ENCODE measurements around the gene SDC1. TPM values are rescaled to one million over a fixed set of nuclear protein-coding genes. Genes with fewer than 3 reads are reported as not detected.

The SDC1 gene
- total RNA-seq, 3 donors from 2014 or later = 0.33 to 0.73 (median 0.66) TPM

DNA sequence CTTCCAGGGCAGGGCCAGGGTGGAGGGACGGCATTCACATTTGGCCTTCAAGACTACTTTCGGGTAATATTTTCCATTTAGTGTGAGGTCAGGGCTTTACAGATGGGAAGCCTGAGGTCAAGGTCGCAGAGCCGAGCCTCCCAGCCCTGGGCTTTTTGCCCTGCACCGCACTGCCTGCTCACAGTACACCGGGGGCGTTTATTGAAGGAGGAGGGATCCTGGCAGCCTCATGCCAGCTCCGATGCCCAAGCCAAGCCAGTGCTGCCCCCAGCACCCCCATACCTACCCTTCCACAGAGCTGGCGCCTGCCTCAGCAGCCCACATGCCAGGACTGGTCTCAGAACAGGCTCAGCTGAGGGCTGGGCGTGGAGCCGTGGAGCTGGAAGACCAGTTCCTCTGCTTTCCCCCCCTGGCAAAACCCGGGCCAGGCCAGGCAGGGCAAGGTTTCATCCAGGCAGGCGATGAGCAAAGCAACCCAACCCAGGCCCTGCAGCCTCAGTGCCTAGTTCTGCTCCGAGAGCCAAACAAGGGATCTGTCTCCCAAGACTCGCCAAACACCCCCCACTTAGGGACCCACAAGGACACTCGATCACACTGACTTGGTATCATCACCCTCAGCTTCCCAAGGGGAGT is 11.9 kb downstream of the SDC1 start:
- Mint-ChIP-seq H3K36me3 (ENCODE audit: insufficient read depth) (no peaks in the 10 kb centered on the region), H3K9me3 (no peaks in the 10 kb centered on the region), H3K4me1 (ENCODE audit: low read depth) (no peaks in the 10 kb centered on the region), H3K27me3 (ENCODE audit: low read depth) (no peaks in the 10 kb centered on the region), H3K4me3 (no peak overlapping the region)
- no peak for DNase-seq
- ATAC-seq = no peak

DNA sequence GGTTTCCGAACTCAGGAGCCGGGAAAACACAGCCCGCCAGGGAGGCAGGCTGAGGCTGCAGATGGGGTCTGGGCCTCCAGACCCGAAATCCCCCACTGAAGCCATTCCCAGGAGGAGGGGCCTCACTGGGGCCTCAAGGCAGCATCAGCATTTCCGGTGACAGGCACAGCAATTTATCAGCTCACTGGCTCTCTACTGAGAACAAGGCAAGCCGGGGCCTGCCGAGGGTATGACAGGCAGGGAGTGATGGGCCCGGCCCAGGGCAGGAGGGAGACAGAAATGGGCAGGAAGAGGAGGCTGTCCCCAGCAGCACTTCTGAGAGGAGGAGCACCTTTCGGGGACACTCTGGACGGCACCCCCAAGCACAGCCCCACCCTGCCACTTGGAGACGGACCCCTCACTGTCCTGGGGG is 12.5 kb downstream of the SDC1 start:
- no peaks in the 10 kb centered on the region for H3K27me3 Mint-ChIP-seq (ENCODE audit: low read depth)
- DNase-seq = no peak
- ATAC-seq = no peak
- no peaks in the 10 kb centered on the region for H3K36me3 Mint-ChIP-seq (ENCODE audit: insufficient read depth)
- H3K9me3 Mint-ChIP-seq = no peaks in the 10 kb centered on the region
- H3K4me3 Mint-ChIP-seq = no peak overlapping the region
- H3K4me1 Mint-ChIP-seq (ENCODE audit: low read depth) = no peaks in the 10 kb centered on the region

DNA sequence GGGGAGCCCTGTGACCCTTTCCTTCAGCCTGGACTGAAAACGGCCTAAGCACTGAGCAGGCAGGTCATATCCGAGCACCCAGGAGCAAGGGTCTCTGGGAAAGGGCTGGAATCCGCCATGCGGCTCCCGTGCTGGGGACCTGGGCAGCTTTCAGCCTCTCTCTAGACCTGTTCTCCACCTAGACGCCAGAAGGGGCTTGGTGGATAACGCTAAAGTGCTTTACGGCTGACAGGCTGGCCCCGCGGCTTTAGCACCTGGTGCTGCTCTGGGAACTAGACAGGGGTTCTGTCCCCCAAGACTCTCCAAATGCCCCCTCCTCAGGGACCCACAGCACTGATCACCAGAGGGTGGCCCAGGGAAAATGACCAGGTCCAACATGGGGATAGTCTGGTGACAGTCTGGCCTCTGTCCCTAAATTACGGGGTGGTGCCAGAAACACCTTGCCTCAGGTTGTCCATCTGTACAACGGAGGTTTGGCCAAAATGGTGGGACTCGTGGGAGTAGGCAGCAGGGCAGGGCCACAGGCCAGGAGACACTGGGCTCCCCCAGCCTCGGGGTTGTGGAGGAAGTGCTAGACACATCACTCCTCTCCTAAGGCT is 13.0 kb downstream of the SDC1 start:
- Mint-ChIP-seq H3K27me3 (ENCODE audit: low read depth) (no peaks in the 10 kb centered on the region), H3K9me3 (no peaks in the 10 kb centered on the region), H3K4me3 (no peak overlapping the region), H3K4me1 (ENCODE audit: low read depth) (no peaks in the 10 kb centered on the region), H3K36me3 (ENCODE audit: insufficient read depth) (no peaks in the 10 kb centered on the region)
- DNase-seq (no peak), ATAC-seq (no peak)

DNA sequence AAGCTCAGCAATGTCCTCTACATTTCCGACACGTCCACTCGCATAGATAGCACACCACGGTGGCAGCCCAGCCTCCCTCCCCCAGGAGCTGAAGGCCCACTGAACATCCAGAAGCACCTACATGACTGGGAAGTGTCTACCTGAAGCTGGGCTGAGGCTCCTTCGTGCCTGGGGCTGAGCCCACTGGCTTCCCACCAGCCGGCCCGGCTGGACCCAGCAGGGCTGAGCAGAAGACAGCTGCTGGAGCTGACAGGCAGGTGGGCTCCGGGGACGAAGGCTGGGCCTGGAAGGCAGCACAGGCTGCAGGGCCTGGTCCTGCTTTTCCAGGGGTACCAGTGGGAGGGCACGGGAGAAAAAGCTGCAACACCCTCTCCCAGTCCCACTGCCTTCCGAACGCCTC is 13.5 kb downstream of the SDC1 start:
- no peak for DNase-seq
- no peaks in the 10 kb centered on the region for H3K4me1 Mint-ChIP-seq (ENCODE audit: low read depth)
- H3K36me3 Mint-ChIP-seq (ENCODE audit: insufficient read depth) = no peaks in the 10 kb centered on the region
- no peaks in the 10 kb centered on the region for H3K9me3 Mint-ChIP-seq
- H3K4me3 Mint-ChIP-seq = no peak overlapping the region
- no peak for ATAC-seq
- no peaks in the 10 kb centered on the region for H3K27me3 Mint-ChIP-seq (ENCODE audit: low read depth)

DNA sequence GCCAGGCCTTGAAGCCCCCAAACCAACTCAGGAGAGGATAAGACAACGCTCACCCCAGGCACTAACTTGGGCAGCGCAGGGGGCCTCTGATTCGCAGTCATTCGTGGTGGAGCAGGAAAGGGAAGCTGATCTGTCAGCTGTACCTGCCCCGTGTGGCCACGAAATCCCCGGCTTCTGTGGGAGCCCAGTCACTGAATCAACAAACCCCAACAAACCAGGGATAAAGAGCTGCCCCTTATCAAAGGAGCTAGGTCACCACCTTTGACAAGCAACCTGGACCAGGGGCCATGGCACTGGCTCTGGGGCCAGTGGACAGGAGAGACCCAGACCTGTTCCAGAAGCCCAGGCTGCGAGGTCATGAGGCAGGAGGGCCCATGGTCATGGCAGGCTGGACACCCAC is 14.5 kb downstream of the SDC1 start:
- Mint-ChIP-seq H3K27me3 (ENCODE audit: low read depth) (no peaks in the 10 kb centered on the region), H3K4me1 (ENCODE audit: low read depth) (no peaks in the 10 kb centered on the region), H3K9me3 (no peaks in the 10 kb centered on the region), H3K4me3 (no peak overlapping the region), H3K36me3 (ENCODE audit: insufficient read depth) (no peaks in the 10 kb centered on the region)
- ATAC-seq (no peak), DNase-seq (no peak)

DNA sequence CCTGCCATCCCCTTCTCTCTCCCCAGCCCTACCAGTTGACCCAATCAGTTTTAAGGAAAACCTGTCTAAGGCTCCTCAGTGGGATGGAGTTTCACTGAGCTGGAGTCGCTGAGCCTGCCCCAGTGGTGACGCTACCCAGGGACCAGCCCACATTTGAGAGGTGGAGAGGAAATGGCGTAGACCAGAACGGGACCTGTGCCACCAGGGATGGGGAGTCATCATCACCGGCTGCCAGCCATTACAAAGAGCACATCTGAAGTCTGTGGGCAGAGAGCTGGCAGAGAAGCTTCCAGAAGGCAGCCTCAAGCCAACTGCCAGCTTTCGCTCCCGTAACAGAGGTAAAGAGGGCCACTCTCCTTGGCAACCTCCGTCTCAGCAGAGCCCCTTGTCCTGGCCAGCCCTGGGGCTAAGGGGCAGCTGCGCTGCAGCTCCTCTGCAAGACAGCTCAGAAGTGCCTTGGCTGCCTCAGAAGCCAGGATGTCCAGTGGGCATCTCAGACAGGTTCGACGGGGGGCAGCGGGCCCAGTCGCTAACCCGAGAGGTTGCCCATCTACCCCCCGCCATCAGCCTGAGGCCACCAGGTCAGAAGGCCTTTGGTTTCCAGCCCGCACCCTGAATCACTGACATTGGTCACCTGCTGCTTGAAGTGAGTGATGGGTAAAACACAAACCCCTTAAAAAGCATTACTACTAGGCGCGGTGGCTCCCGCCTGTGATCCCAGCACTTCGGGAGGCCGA is 15.4 kb downstream of the SDC1 start:
- H3K4me1 Mint-ChIP-seq (ENCODE audit: low read depth) = no peaks in the 10 kb centered on the region
- no peaks in the 10 kb centered on the region for H3K27me3 Mint-ChIP-seq (ENCODE audit: low read depth)

DNA sequence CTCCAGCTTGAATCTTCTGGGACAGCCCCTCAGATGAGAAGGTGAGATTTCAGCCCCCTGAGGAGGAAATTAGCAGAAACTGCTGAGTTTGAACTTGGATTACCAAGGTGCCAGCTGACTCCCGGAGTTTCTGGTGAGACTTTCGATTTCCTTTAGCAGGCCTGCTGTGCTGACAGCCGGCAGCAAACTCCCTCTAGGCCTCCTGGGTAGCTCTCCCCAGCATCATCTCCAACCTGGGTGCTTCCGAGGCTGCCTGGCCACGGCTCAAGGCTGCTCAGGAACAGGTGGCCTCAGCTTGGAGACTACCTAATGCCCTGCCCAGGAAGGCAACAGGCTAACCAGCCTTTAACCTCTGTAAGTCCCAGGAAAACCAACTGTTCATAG is 16.5 kb downstream of the SDC1 start:
- no peak for DNase-seq
- Mint-ChIP-seq H3K4me3 (no peak overlapping the region), H3K36me3 (ENCODE audit: insufficient read depth) (no peaks in the 10 kb centered on the region)

More for the DNA sequence above, 15.4 kb downstream of the SDC1 start:
- Mint-ChIP-seq H3K4me3 (no peak overlapping the region), H3K9me3 (no peaks in the 10 kb centered on the region), H3K36me3 (ENCODE audit: insufficient read depth) (no peaks in the 10 kb centered on the region)
- DNase-seq = no peak
- ATAC-seq = no peak

DNA sequence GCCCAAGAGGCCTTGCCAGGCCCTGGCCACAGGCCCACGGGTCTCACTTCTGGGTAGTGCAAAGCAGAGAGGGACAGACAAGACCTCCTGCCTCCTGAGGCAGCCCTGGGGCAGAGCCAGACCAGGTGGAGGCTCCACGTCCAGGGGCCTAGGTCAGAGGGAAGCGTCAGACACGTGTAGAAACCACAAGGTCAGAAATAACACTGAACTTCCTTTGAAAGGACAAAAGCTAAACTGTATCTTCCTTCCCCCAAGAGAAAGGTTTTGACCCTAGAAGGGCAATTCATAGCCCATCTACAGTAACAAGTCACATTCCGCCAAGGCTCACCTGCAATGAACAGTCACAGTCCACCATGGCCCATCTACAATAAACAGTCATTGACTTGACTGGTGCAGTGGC is 17.9 kb downstream of the SDC1 start:
- H3K9me3 Mint-ChIP-seq = no peaks in the 10 kb centered on the region
- H3K36me3 Mint-ChIP-seq (ENCODE audit: insufficient read depth) = no peaks in the 10 kb centered on the region
- no peaks in the 10 kb centered on the region for H3K27me3 Mint-ChIP-seq (ENCODE audit: low read depth)
- no peak for ATAC-seq
- H3K4me3 Mint-ChIP-seq = no peak overlapping the region
- no peak for DNase-seq
- H3K4me1 Mint-ChIP-seq (ENCODE audit: low read depth) = no peaks in the 10 kb centered on the region

More for the DNA sequence above, 16.5 kb downstream of the SDC1 start:
- H3K9me3 Mint-ChIP-seq = no peaks in the 10 kb centered on the region
- no peaks in the 10 kb centered on the region for H3K27me3 Mint-ChIP-seq (ENCODE audit: low read depth)
- ATAC-seq = no peak
- no peaks in the 10 kb centered on the region for H3K4me1 Mint-ChIP-seq (ENCODE audit: low read depth)

DNA sequence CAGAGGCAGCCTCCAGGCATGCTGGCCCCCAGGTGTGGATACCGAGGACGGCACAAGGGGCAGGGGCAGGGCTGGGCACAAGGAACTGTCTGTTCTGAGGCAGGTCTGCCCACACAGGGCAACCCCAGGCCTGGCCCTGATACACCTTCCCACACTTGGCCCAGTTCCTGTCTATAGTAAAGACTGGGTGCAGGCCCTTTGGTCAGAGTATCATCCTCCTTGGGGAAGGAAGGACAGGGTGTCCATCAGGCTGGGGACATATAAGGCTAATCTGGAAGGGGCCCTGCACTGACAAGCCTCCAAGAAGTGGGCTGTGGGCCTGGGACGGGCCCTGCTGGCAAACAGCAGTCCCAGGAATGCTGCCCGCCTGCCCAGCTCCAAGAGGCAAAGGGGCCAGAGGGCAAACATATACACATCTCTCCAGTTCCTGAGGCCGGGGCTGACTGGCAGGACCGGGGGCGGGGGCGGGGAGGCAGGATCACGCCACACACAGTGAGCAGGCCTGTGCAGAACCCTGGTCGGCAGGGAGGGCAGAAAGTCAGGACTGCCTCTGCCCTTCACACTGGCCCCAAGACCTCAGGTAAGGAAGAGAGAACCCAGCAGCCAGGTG is 18.9 kb downstream of the SDC1 start:
- Mint-ChIP-seq H3K36me3 (ENCODE audit: insufficient read depth) (no peaks in the 10 kb centered on the region), H3K4me1 (ENCODE audit: low read depth) (no peaks in the 10 kb centered on the region), H3K27me3 (ENCODE audit: low read depth) (no peaks in the 10 kb centered on the region), H3K9me3 (no peaks in the 10 kb centered on the region), H3K4me3 (no peak overlapping the region)
- DNase-seq = no peak
- no peak for ATAC-seq

- Mint-ChIP-seq H3K36me3 (ENCODE audit: insufficient read depth) (no peaks in the 10 kb centered on the region), H3K4me3 (no peak overlapping the region), H3K27me3 (ENCODE audit: low read depth) (no peaks in the 10 kb centered on the region), H3K4me1 (ENCODE audit: low read depth) (no peaks in the 10 kb centered on the region), H3K9me3 (no peaks in the 10 kb centered on the region)
- no peak for DNase-seq
- ATAC-seq = no peak
These were observed 19.9 kb downstream of the SDC1 start for GRCh38 chr2:20205069-20205468.

- Mint-ChIP-seq H3K4me3 (no peak overlapping the region), H3K4me1 (ENCODE audit: low read depth) (no peaks in the 10 kb centered on the region), H3K36me3 (ENCODE audit: insufficient read depth) (no peaks in the 10 kb centered on the region), H3K9me3 (no peaks in the 10 kb centered on the region), H3K27me3 (ENCODE audit: low read depth) (no peaks in the 10 kb centered on the region)
- DNase-seq (no peak), ATAC-seq (no peak)
These were observed 21.3 kb downstream of the SDC1 start for GRCh38 chr2:20203521-20204225.

DNA sequence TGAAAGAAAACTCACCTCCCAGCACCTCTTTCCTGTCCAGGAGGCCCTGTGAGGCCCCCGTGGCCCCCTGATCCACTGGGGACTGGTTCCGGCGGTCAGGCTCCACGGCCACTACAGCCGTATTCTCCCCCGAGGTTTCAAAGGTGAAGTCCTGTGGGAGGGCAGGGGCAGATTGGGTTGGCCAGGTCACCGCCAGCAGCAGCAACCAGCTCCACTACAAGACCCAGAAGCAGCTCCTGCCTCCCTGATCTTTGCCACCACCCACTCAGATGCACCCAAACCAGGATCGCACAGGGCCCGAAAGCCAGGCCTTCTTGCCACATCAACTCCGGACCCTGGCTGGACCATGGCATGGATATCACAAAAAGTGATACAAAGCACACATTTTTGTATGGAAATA is 21.9 kb downstream of the SDC1 start:
- Mint-ChIP-seq H3K9me3 (no peaks in the 10 kb centered on the region), H3K27me3 (ENCODE audit: low read depth) (no peaks in the 10 kb centered on the region), H3K4me3 (no peak overlapping the region), H3K36me3 (ENCODE audit: insufficient read depth) (no peaks in the 10 kb centered on the region), H3K4me1 (ENCODE audit: low read depth) (no peaks in the 10 kb centered on the region)
- DNase-seq (no peak), ATAC-seq (no peak)

DNA sequence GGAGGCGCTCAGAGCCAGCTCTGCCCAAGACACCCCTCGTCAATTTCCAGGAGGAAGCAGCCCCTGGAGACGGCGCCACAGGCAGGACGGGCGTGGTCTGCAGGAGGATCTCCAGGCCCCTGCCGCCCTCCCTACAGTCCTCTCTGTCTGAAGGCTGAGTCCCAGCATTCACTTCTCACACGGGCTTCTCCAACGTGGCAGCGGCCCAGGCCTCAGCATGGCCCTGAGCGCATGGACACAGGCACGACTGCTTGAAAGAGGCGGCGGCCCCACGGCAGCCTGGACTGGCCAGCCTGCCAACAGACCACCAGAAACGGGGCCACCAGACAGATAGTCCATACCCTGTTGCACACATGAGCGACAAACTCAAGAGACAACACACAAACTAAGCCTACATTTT is 23.3 kb downstream of the SDC1 start:
- Mint-ChIP-seq H3K4me1 (ENCODE audit: low read depth) (no peaks in the 10 kb centered on the region), H3K36me3 (ENCODE audit: insufficient read depth) (no peaks in the 10 kb centered on the region), H3K9me3 (no peaks in the 10 kb centered on the region), H3K4me3 (no peak overlapping the region), H3K27me3 (ENCODE audit: low read depth) (no peaks in the 10 kb centered on the region)
- no peak for ATAC-seq
- no peak for DNase-seq

GRCh38 chr2:20200697-20201555 is 24.0 kb downstream of the SDC1 start:
- Mint-ChIP-seq H3K27me3 (ENCODE audit: low read depth) (no peaks in the 10 kb centered on the region), H3K36me3 (ENCODE audit: insufficient read depth) (no peaks in the 10 kb centered on the region), H3K4me1 (ENCODE audit: low read depth) (no peaks in the 10 kb centered on the region), H3K4me3 (no peak overlapping the region), H3K9me3 (no peaks in the 10 kb centered on the region)
- DNase-seq = no peak
- no peak for ATAC-seq
